H9 (cell line): ENCODE data around the gene DNAH5. TPM values are rescaled to one million over a fixed set of nuclear protein-coding genes. Genes with fewer than 3 reads are reported as not detected.

Experiments used
- DNase-seq: peaks from one replicate; pipeline ENCODE4 v3.0.0-alpha.2; 2017
- H2AFZ ChIP-seq: one replicate; pipeline ENCODE4 v1.6.1; 2013; ENCODE audit warnings: mild to moderate bottlenecking, low read length, control low read depth, moderate library complexity
- H2AK5ac ChIP-seq: 2 replicates; pipeline ENCODE4 v1.6.1; 2013; ENCODE audit warnings: low read length, control low read depth, mixed read lengths; ENCODE audit not compliant: insufficient read length
- H2BK120ac ChIP-seq: one replicate; pipeline ENCODE4 v1.6.1; 2013; ENCODE audit warnings: low read depth, mild to moderate bottlenecking, low read length, control low read depth, inconsistent platforms; ENCODE audit not compliant: poor library complexity, severe bottlenecking
- H2BK12ac ChIP-seq: 2 replicates; pipeline ENCODE4 v1.6.1; 2013; ENCODE audit warnings: low read length, control low read depth, mixed read lengths, low read depth; ENCODE audit not compliant: insufficient read length
- H2BK15ac ChIP-seq: 2 replicates; pipeline ENCODE4 v1.6.1; 2013; ENCODE audit warnings: low read depth, low read length, control low read depth
- H2BK20ac ChIP-seq: one replicate; pipeline ENCODE4 v1.6.1; 2013; ENCODE audit warnings: low read depth, mild to moderate bottlenecking, low read length, control low read depth, inconsistent platforms; ENCODE audit not compliant: poor library complexity, severe bottlenecking
- H2BK5ac ChIP-seq: 2 replicates; pipeline ENCODE4 v1.6.1; 2013; ENCODE audit warnings: low read length, control low read depth, mixed read lengths; ENCODE audit not compliant: insufficient read length
- H3K14ac ChIP-seq: 2 replicates; pipeline ENCODE4 v1.6.1; 2013; ENCODE audit warnings: low read length, control low read depth; ENCODE audit not compliant: insufficient read depth
- H3K18ac ChIP-seq: 2 replicates; pipeline ENCODE4 v1.6.1; 2013; ENCODE audit warnings: low read depth, mild to moderate bottlenecking, mixed read lengths, low read length, control low read depth; ENCODE audit not compliant: insufficient read length
- H3K23ac ChIP-seq: 2 replicates; pipeline ENCODE4 v1.6.1; 2013; ENCODE audit warnings: low read length, control low read depth, mixed read lengths, low read depth; ENCODE audit not compliant: insufficient read length
- H3K23me2 ChIP-seq: 2 replicates; pipeline ENCODE4 v1.6.1; 2013; ENCODE audit warnings: low read depth, mild to moderate bottlenecking, mixed read lengths, low read length, control low read depth; ENCODE audit not compliant: insufficient read length, poor library complexity, severe bottlenecking
- H3K27ac ChIP-seq: 2 replicates; pipeline ENCODE4 v1.5.1; 2013; ENCODE audit warnings: low read length, control low read depth, mixed read lengths, low read depth; ENCODE audit not compliant: insufficient read length
- H3K27me3 ChIP-seq: 2 replicates; pipeline ENCODE4 v1.6.1; 2013; ENCODE audit warnings: low read length, control low read depth, inconsistent platforms; ENCODE audit not compliant: insufficient read depth
- H3K4ac ChIP-seq: 2 replicates; pipeline ENCODE4 v1.6.1; 2013; ENCODE audit warnings: low read depth, mild to moderate bottlenecking, control low read depth, inconsistent platforms, low read length, moderate library complexity
- H3K4me1 ChIP-seq: 2 replicates; pipeline ENCODE4 v1.6.1; 2013; ENCODE audit warnings: low read length, control low read depth, inconsistent platforms; ENCODE audit not compliant: insufficient read depth
- H3K4me2 ChIP-seq: 2 replicates; pipeline ENCODE4 v1.6.1; 2013; ENCODE audit warnings: low read length, control low read depth, mixed read lengths; ENCODE audit not compliant: insufficient read length, insufficient read depth
- H3K56ac ChIP-seq: 2 replicates; pipeline ENCODE4 v1.6.1; 2013; ENCODE audit warnings: low read depth, mild to moderate bottlenecking, mixed read lengths, low read length, control low read depth; ENCODE audit not compliant: insufficient read length
- H3K79me1 ChIP-seq: 2 replicates; pipeline ENCODE4 v1.6.1; 2013; ENCODE audit warnings: low read depth, mild to moderate bottlenecking, moderate library complexity, low read length, control low read depth, inconsistent platforms; ENCODE audit not compliant: insufficient read depth, poor library complexity, severe bottlenecking
- H3K79me2 ChIP-seq: 2 replicates; pipeline ENCODE4 v1.6.1; 2013; ENCODE audit warnings: low read length, control low read depth, inconsistent platforms; ENCODE audit not compliant: insufficient read depth
- H3K9ac ChIP-seq: 2 replicates; pipeline ENCODE4 v1.6.1; 2013; ENCODE audit warnings: low read length, control low read depth, mixed read lengths; ENCODE audit not compliant: insufficient read length; ENCODE audit errors: extremely low read depth
- H3K9me3 ChIP-seq: one replicate; pipeline ENCODE4 v1.6.1; 2013; ENCODE audit warnings: low read depth, low read length, inconsistent platforms; ENCODE audit not compliant: control insufficient read depth
- H3T11ph ChIP-seq: one replicate; pipeline ENCODE4 v1.6.1; 2013; ENCODE audit warnings: mild to moderate bottlenecking, low read length, control low read depth, inconsistent platforms
- H4K20me1 ChIP-seq: one replicate; pipeline ENCODE4 v1.6.1; 2013; ENCODE audit not compliant: control insufficient read depth, insufficient read length, insufficient read depth
- H4K5ac ChIP-seq: 2 replicates; pipeline ENCODE4 v1.6.1; 2013; ENCODE audit warnings: low read depth, mild to moderate bottlenecking, mixed read lengths, low read length, control low read depth; ENCODE audit not compliant: insufficient read length
- H4K8ac ChIP-seq: replicated peaks from 2 replicates; pipeline ENCODE4 v1.6.1; 2013; ENCODE audit warnings: low read length, control low read depth, mixed read lengths, low read depth; ENCODE audit not compliant: insufficient read length
- H4K91ac ChIP-seq: 2 replicates; pipeline ENCODE4 v1.6.1; 2013; ENCODE audit warnings: low read depth, mild to moderate bottlenecking, moderate library complexity, mixed read lengths, low read length, control low read depth; ENCODE audit not compliant: insufficient read length
- H3K27ac Mint-ChIP-seq, 3 experiments: 2 replicates in 2 of 3; 3 replicates in 1 of 3; pipeline ENCODE4 v1.8.0; 2020 to 2021; ENCODE audit warnings: mixed read lengths in 3 of 3, mild to moderate bottlenecking in 1 of 3, moderate library complexity in 1 of 3
- H3K27me3 Mint-ChIP-seq: 2 replicates; pipeline ENCODE4 v1.8.0; 2021; ENCODE audit warnings: low read depth, mild to moderate bottlenecking, moderate library complexity, mixed read lengths
- H3K36me3 Mint-ChIP-seq, 3 experiments: 2 replicates in 2 of 3; 3 replicates in 1 of 3; pipeline ENCODE4 v1.8.0; 2020 to 2021; ENCODE audit warnings: low read depth in 3 of 3, mixed read lengths in 3 of 3; ENCODE audit not compliant: insufficient read depth in 1 of 3
- H3K4me1 Mint-ChIP-seq, 2 experiments: 2 replicates each; pipeline ENCODE4 v1.8.0; 2020; ENCODE audit warnings: mixed read lengths in 2 of 2
- H3K4me3 Mint-ChIP-seq, 2 experiments: 2 replicates in 1 of 2; 3 replicates in 1 of 2; pipeline ENCODE4 v1.8.0; 2020 to 2021; ENCODE audit warnings: mild to moderate bottlenecking in 2 of 2, mixed read lengths in 2 of 2, moderate library complexity in 1 of 2
- H3K9me3 Mint-ChIP-seq, 2 experiments: 2 replicates in 1 of 2; 3 replicates in 1 of 2; pipeline ENCODE4 v1.8.0; 2020; ENCODE audit warnings: mild to moderate bottlenecking in 2 of 2, mixed read lengths in 2 of 2, moderate library complexity in 1 of 2
- CTCF ChIP-seq: fragments of 200-600 bp; sonication (generic); conservative IDR thresholded peaks from 3 replicates; pipeline ENCODE4 v1.8.0; 2021; ENCODE audit warnings: antibody characterized with exemption, mild to moderate bottlenecking
- WGBS: extraction: QIAGEN DNeasy Blood & Tissue Kit; methylation state at CpG from one replicate; pipeline ENCODE4 v1.1.7; 2013; ENCODE audit warnings: missing lambda C conversion rate, low lambda C conversion rate, mixed read lengths; ENCODE audit not compliant: insufficient read length; ENCODE audit errors: extremely low coverage; 5-methylcytosine and 5-hydroxymethylcytosine counted together
- total RNA-seq: library from RNA; stranded (reverse); gene quantifications from 2 replicates; pipeline ENCODE4 v1.2.1, GENCODE V29; 2021

Gene DNAH5
- total RNA-seq, 1 experiment from 2014 or later = 0.50 TPM

DNA sequence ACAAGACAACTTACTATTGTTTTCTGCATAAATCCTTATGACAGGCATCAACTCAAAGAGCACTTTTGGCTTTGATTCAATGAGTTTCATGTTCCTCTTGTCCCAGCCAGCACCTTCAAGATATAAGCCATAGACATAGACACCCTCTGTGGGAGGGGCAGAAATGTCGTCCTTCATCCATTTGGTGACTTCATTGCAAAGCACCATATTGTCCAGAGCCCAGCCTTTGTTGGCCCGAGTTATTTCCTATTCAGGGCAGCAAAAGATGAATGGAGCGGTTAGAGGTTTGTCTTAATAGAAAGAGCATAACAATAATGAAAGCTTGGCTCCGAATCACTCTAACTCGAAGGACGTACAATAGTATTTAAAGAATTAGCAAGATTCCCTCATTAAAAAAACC is 243.9 kb downstream of the DNAH5 start:
- no peak overlapping the region for H3K9ac ChIP-seq
- Mint-ChIP-seq H3K27ac (no peak overlapping the region), H3K4me3 (no peak overlapping the region), H3K27me3 (no peaks in the 10 kb centered on the region), H3K36me3 (no peaks in the 10 kb centered on the region), H3K9me3 (no peaks in the 10 kb centered on the region; a peak in 2 of 5 replicates), H3K4me1 (no peaks in the 10 kb centered on the region)
- DNase-seq = no peak
- no peak overlapping the region for H2BK20ac ChIP-seq
- H3T11ph ChIP-seq = no peak overlapping the region
- H4K8ac ChIP-seq = no peak overlapping the region
- H2BK15ac ChIP-seq = no peak overlapping the region
- H3K23ac ChIP-seq = no peak overlapping the region
- H3K18ac ChIP-seq = no peak overlapping the region
- H4K5ac ChIP-seq = no peak overlapping the region
- H2AFZ ChIP-seq = no peak overlapping the region
- H2AK5ac ChIP-seq = no peak overlapping the region
- TF ChIP-seq CTCF = no peak
- H2BK5ac ChIP-seq = no peak overlapping the region
- H3K9me3 ChIP-seq = no peaks in the 10 kb centered on the region
- no peaks in the 10 kb centered on the region for H3K79me2 ChIP-seq
- no peak overlapping the region for H2BK120ac ChIP-seq
- no peak overlapping the region for H2BK12ac ChIP-seq
- H3K27ac ChIP-seq = no peak overlapping the region
- no peak overlapping the region for H3K4me2 ChIP-seq
- H3K56ac ChIP-seq = no peak overlapping the region
- no peak overlapping the region for H4K91ac ChIP-seq
- no peaks in the 10 kb centered on the region for H3K27me3 ChIP-seq
- no peak overlapping the region for H3K14ac ChIP-seq
- H3K23me2 ChIP-seq = no peaks in the 10 kb centered on the region
- H3K79me1 ChIP-seq = no peaks in the 10 kb centered on the region
- H3K4ac ChIP-seq = no peak overlapping the region
- no peaks in the 10 kb centered on the region for H4K20me1 ChIP-seq
- WGBS = no CpG with 5 or more reads among the region's 6 CpGs
- H3K4me1 ChIP-seq = no peaks in the 10 kb centered on the region
